ENCODE data around the gene SLC38A1. TPM values are rescaled to one million over a fixed set of nuclear protein-coding genes. Genes with fewer than 3 reads are reported as not detected.

Gene SLC38A1
- total and polyA plus RNA-seq, 2 experiments from 2014 or later = 79.9 to 92.0 TPM

DNA sequence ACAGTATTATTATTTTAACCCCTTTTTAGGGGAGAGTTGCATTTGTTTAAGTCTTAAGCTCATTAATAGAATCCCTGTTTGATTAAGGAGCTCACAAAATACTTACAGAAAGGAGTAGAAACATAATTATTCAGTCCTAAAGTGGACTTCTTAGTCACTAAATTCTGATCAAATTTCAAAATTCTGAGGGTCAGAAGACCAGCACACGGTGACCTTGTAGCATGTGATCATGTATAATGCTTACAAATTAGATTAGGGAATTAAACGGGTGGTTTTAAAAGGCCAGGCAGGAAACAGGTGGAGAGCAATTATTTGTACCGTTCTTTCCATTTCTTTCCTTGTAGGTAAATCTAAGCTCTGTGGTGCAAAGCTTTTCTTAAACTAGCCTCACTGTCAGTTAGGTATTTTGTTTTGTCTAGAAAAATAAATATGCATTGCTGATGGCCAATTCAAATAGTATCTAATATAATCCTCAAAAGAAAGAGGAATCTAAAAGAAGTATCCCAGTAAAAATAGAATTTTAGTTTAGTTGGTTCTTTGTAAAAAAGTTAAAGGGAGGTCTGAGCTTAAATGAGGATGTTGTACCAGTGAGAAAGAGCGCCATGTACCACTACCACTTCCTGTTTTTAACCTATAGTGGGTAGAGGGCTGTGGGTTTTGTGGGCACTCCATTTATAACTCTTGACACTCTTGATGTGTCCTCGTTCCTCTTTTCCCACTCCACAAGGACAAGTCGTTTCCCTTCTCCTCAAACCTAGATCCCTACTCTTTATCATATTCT, 51.1 kb downstream of the SLC38A1 start:
- Histone ChIP-seq H3K27me3 (replicated peaks; ENCODE audit: insufficient read depth) (no peaks in the 10 kb centered on the region), H3K9me3 (ENCODE audit: low read depth) (no peaks in the 10 kb centered on the region), H3K9ac (no peak overlapping the region), H3K4me1 (ENCODE audit: insufficient read depth) (peaks cover 32% of the 10 kb centered on the region), H3F3A (ENCODE audit: insufficient read depth) (peaks cover 39% of the 10 kb centered on the region), H3K9me2 (ENCODE audit: insufficient read depth) (no peaks in the 10 kb centered on the region), H4K20me1 (ENCODE audit: insufficient read depth) (no peaks in the 10 kb centered on the region), H3K27ac (no peak overlapping the region), H3K4me2 (ENCODE audit: unreplicated experiment) (no peak overlapping the region), H3K4me3 (no peak overlapping the region), H3K79me2 (ENCODE audit: insufficient read depth) (peaks cover 19% of the 10 kb centered on the region), H2AFZ (no peak overlapping the region), H3K36me3 (ENCODE audit: low read depth) (peaks cover 13% of the 10 kb centered on the region; the same call in 1 of the 2 replicates)
- WGBS, 2 experiments (ENCODE audit: low coverage in 1 of 2, low lambda C conversion rate in 2 of 2, missing lambda C conversion rate in 2 of 2) = 82 to 83% methylated on average over 6 of the region's 6 CpGs
- TF ChIP-seq EZH2phosphoT487 (IDR thresholded peaks at IDR 0.05; ENCODE audit: insufficient read depth, low read depth) (no peak), EZH2 (IDR thresholded peaks at IDR 0.05; ENCODE audit: insufficient read depth, poor library complexity, severe bottlenecking) (no peak)
- no peak for DNase-seq
- in situ Hi-C loops (cut with MboI) = no loop called here

DNA sequence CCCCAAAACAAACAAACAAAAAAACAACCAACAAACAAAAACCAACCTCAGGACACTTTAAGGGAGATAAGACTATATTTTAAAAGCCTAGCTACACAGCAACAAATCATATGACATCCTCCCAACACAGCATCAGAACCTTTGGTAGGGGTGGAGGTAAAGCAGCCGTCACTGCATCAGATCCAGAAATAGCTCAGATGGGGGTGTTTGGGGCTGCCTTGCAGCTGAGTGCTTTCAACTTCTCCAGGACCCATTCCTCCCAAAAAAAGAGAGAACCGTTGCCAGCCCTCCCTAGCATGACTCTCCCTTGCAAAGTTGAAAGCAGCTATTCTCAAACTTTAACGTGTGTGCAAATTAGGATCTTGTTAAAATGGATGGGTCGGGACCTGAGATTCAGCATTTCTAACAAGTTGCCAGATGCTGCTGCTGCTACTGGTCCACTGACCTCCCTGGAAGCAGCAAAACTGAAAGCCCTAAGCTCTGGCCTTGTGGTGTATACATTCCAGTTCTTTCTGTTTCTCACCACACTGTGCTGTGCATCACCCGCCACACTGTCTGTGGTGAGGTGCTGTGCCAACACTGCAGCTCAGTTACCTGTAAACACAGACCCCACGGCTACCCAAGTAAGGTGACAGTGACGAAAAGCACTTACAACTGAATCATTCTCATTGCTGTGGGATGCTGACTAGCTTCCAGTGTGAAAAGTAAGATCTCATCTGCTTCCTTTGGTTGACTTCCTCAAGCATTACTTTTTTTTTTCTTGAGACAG, 54.0 kb downstream of the SLC38A1 start:
- Histone ChIP-seq H3K27me3 (replicated peaks; ENCODE audit: insufficient read depth) (no peaks in the 10 kb centered on the region), H3K4me1 (ENCODE audit: insufficient read depth) (peaks cover 8% of the 10 kb centered on the region), H3K79me2 (ENCODE audit: insufficient read depth) (peaks cover 8% of the 10 kb centered on the region; the same call in 1 of the 2 replicates), H3F3A (ENCODE audit: insufficient read depth) (peaks cover 11% of the 10 kb centered on the region), H3K4me2 (ENCODE audit: unreplicated experiment) (no peak overlapping the region), H2AFZ (no peak overlapping the region), H3K9me3 (ENCODE audit: low read depth) (no peaks in the 10 kb centered on the region), H3K4me3 (no peak overlapping the region), H3K36me3 (ENCODE audit: low read depth) (peaks cover 18% of the 10 kb centered on the region; the same call in 1 of the 2 replicates), H4K20me1 (ENCODE audit: insufficient read depth) (no peaks in the 10 kb centered on the region), H3K27ac (no peak overlapping the region), H3K9ac (no peak overlapping the region), H3K9me2 (ENCODE audit: insufficient read depth) (no peaks in the 10 kb centered on the region)
- 80 to 82% methylated on average over 7 of the region's 7 CpGs for WGBS, 2 experiments (ENCODE audit: low coverage in 1 of 2, low lambda C conversion rate in 2 of 2, missing lambda C conversion rate in 2 of 2)
- no peak for TF ChIP-seq EZH2phosphoT487 (IDR thresholded peaks at IDR 0.05; ENCODE audit: insufficient read depth, low read depth)
- TF ChIP-seq EZH2 (IDR thresholded peaks at IDR 0.05; ENCODE audit: insufficient read depth, poor library complexity, severe bottlenecking) = no peak
- in situ Hi-C loops (cut with MboI) = no loop called here
- no peak for DNase-seq

DNA sequence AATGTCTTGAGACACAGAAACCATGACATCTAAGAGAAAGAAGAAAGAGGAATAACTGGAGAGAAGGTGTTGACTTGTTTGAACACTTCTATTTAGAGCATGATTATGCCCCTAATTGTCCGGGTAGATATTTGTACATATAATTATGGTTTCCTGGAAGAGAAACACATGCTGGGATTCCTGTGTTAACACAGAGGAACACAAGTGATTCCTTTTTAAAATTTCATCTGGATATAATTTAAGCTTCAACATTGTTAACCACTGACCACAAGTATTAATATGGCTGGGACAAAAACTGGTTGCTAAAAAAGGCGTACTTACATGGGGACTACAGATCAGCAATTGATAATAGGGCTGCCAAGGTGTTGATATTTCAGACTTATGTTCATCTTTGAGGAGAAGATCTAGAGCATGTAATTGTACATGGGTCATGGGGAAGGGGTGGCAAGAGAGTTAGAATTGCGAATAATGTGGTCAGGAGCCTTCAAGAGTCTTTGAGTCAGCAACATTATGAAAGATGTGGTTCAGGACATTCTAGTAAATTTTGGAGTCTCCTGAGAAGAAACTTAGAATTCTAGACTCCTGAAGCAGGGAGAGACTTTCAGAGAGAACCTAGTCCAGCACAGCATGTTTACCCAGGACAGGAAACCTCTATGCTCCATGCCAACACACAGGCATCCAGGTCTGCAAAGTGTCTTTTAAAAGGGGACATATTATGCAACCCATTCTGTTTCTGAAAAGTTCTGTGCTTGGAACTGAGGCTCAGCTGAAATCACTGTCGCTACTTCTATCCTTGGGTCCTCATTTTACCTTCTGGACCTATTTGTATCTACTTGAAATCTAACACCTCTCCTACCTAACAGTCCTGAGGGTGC, 56.5 kb downstream of the SLC38A1 start:
- Histone ChIP-seq H3F3A (ENCODE audit: insufficient read depth) (peaks cover 10% of the 10 kb centered on the region; the same call in 1 of the 2 replicates), H3K27ac (no peak overlapping the region), H3K36me3 (ENCODE audit: low read depth) (peaks cover 30% of the 10 kb centered on the region; the same call in 1 of the 2 replicates), H3K4me1 (ENCODE audit: insufficient read depth) (peaks cover 18% of the 10 kb centered on the region), H3K79me2 (ENCODE audit: insufficient read depth) (peaks cover 22% of the 10 kb centered on the region; the same call in 1 of the 2 replicates), H2AFZ (no peak overlapping the region), H3K4me3 (no peak overlapping the region), H3K27me3 (replicated peaks; ENCODE audit: insufficient read depth) (no peaks in the 10 kb centered on the region), H4K20me1 (ENCODE audit: insufficient read depth) (no peaks in the 10 kb centered on the region), H3K9ac (no peak overlapping the region), H3K4me2 (ENCODE audit: unreplicated experiment) (no peak overlapping the region), H3K9me2 (ENCODE audit: insufficient read depth) (no peaks in the 10 kb centered on the region), H3K9me3 (ENCODE audit: low read depth) (no peaks in the 10 kb centered on the region)
- WGBS, 2 experiments (ENCODE audit: low coverage in 1 of 2, low lambda C conversion rate in 2 of 2, missing lambda C conversion rate in 2 of 2) = 53 to 54% methylated on average over 4 of the region's 4 CpGs
- in situ Hi-C loops (cut with MboI) = no loop called here
- peak; percentile 27 for DNase-seq
- TF ChIP-seq EZH2 (IDR thresholded peaks at IDR 0.05; ENCODE audit: insufficient read depth, poor library complexity, severe bottlenecking) = no peak
- TF ChIP-seq EZH2phosphoT487 (IDR thresholded peaks at IDR 0.05; ENCODE audit: insufficient read depth, low read depth) = no peak
